ENCODE results near the gene CFAP92. TPM values are rescaled to one million over a fixed set of nuclear protein-coding genes. Genes with fewer than 3 reads are reported as not detected.
A peak's percentile ranks its signal among the peaks of the same experiment; 100 is the strongest.

CFAP92 gene
- total RNA-seq, 1 donor from 2014 or later, result not detected

GRCh38 chr3:128906031-128906803 is 87.7 kb downstream of the CFAP92 start:
- no peak for DNase-seq (ENCODE audit: extremely low spot score, unreplicated experiment)
- Mint-ChIP-seq H3K4me1 (ENCODE audit: unreplicated experiment) (no peaks in the 10 kb centered on the region), H3K27ac (ENCODE audit: unreplicated experiment) (no peak overlapping the region), H3K4me3 (ENCODE audit: unreplicated experiment) (no peak overlapping the region), H3K36me3 (ENCODE audit: unreplicated experiment) (peaks cover 36% of the 10 kb centered on the region), H3K9me3 (ENCODE audit: unreplicated experiment) (no peaks in the 10 kb centered on the region), H3K27me3 (ENCODE audit: unreplicated experiment) (no peaks in the 10 kb centered on the region)
- TF ChIP-seq, protein P1, sequence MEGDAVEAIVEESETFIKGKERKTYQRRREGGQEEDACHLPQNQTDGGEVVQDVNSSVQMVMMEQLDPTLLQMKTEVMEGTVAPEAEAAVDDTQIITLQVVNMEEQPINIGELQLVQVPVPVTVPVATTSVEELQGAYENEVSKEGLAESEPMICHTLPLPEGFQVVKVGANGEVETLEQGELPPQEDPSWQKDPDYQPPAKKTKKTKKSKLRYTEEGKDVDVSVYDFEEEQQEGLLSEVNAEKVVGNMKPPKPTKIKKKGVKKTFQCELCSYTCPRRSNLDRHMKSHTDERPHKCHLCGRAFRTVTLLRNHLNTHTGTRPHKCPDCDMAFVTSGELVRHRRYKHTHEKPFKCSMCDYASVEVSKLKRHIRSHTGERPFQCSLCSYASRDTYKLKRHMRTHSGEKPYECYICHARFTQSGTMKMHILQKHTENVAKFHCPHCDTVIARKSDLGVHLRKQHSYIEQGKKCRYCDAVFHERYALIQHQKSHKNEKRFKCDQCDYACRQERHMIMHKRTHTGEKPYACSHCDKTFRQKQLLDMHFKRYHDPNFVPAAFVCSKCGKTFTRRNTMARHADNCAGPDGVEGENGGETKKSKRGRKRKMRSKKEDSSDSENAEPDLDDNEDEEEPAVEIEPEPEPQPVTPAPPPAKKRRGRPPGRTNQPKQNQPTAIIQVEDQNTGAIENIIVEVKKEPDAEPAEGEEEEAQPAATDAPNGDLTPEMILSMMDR (IDR thresholded peaks at IDR 0.05), result no peak

DNA sequence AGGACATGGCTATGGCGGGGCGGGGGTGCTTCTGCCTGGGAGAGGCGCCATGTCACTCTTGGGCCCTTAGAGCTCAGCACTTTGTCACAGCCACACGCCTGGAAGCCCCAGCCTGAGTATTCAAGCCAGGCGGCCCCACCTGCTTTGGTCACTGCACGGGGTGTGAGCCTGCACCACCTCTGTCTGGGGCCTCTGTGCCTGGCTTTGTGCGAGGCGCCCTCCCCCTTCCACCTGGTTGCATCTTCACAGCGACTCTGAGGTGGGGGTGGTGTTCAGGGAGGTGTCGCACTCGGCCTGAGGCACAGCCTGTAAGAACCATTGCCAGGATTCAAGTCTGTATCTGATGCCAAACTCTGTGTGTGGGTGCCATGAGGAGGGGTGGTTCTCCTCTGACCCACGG is 90.4 kb downstream of the CFAP92 start:
- H3K27ac Mint-ChIP-seq (ENCODE audit: unreplicated experiment), result no peak overlapping the region
- no peaks in the 10 kb centered on the region for H3K4me1 Mint-ChIP-seq (ENCODE audit: unreplicated experiment)
- H3K9me3 Mint-ChIP-seq (ENCODE audit: unreplicated experiment), result no peaks in the 10 kb centered on the region
- TF ChIP-seq, protein P1 (IDR thresholded peaks at IDR 0.05), result no peak
- H3K36me3 Mint-ChIP-seq (ENCODE audit: unreplicated experiment), result peaks cover 43% of the 10 kb centered on the region
- no peak for DNase-seq (ENCODE audit: extremely low spot score, unreplicated experiment)
- no peak overlapping the region for H3K4me3 Mint-ChIP-seq (ENCODE audit: unreplicated experiment)
- no peaks in the 10 kb centered on the region for H3K27me3 Mint-ChIP-seq (ENCODE audit: unreplicated experiment)

DNA sequence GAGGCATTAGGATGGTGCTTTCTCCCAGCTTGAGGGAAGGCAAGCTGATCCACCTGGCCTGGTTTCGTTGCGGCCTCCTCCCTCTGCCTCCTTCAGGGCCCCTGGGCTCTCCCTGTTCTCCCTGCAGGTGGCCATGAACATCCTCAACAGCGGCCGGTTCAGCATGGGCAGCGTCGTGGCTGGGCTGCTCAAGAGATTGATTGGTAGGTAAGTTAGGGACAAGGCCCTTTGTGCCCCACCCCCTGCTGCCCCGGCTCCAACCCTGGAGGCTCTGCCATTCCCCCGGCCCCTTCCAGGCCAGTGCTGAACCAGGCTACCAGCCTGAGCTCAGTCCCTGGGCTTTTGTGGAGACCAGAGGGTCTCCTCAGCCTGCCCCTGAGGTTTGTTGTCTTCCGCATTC is 91.5 kb downstream of the CFAP92 start:
- H3K4me1 Mint-ChIP-seq (ENCODE audit: unreplicated experiment), result no peaks in the 10 kb centered on the region
- no peak for DNase-seq (ENCODE audit: extremely low spot score, unreplicated experiment)
- TF ChIP-seq, protein P1 (IDR thresholded peaks at IDR 0.05), result no peak
- peaks cover 49% of the 10 kb centered on the region for H3K36me3 Mint-ChIP-seq (ENCODE audit: unreplicated experiment)
- no peaks in the 10 kb centered on the region for H3K27me3 Mint-ChIP-seq (ENCODE audit: unreplicated experiment)
- no peak overlapping the region for H3K4me3 Mint-ChIP-seq (ENCODE audit: unreplicated experiment)
- H3K27ac Mint-ChIP-seq (ENCODE audit: unreplicated experiment), result no peak overlapping the region
- H3K9me3 Mint-ChIP-seq (ENCODE audit: unreplicated experiment), result no peaks in the 10 kb centered on the region

DNA sequence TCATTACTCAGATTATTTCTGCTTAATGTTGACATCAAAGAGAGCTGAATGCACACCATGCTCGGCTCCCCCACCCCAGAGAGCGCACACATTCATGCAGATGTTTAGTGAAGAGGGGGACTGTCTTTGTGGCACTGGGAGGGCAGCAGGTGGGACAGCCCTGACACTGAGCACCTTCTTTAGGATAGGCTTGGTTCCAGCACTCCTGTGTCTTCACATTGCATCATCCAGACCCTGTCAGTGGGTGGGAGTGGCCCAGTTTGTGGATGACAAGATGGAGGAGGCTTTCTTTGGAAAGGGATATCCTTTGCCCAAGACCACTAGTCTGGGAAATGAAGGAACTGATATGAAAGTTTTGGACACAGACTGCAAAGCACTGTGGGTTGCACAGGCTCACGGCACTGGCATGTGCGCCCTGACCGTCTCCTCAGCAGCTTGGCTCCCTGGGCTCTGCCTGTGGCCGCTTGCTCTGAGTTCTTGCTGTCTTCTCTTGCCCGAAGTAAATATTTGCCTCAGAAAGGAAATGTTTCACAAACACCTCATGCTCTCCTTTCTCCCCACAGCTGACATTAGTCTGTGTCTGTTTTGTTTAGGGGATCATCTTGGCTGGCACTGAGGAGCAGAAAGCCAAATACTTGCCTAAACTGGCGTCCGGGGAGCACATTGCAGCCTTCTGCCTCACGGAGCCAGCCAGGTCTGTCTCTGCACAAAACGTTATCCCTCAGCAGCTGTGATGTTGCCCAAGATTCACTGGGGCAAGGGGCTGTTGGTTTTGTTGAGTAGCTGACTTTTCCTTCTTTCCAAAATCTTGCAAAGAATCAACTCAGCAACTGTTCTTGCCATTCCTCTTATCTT is 97.8 kb downstream of the CFAP92 start:
- no peaks in the 10 kb centered on the region for H3K4me1 Mint-ChIP-seq (ENCODE audit: unreplicated experiment)
- no peaks in the 10 kb centered on the region for H3K9me3 Mint-ChIP-seq (ENCODE audit: unreplicated experiment)
- no peak overlapping the region for H3K4me3 Mint-ChIP-seq (ENCODE audit: unreplicated experiment)
- DNase-seq (ENCODE audit: extremely low spot score, unreplicated experiment), result no peak
- peaks cover 47% of the 10 kb centered on the region for H3K36me3 Mint-ChIP-seq (ENCODE audit: unreplicated experiment)
- H3K27ac Mint-ChIP-seq (ENCODE audit: unreplicated experiment), result peak overlapping the region; percentile 38
- TF ChIP-seq, protein P1 (IDR thresholded peaks at IDR 0.05), result no peak
- H3K27me3 Mint-ChIP-seq (ENCODE audit: unreplicated experiment), result no peaks in the 10 kb centered on the region
